GM04504 (cell line): ENCODE data around the gene CR1.
"Not testable (repeated sequence)": the region's sequence is repeated elsewhere in the genome, so short reads cannot be mapped to it uniquely, and the experiment has no call there.

ENCODE experiments used
- DNase-seq: peaks from one replicate; pipeline ENCODE4 v3.0.0-alpha.2; 2012; ENCODE audit warnings: low read depth

CR1 gene

DNA sequence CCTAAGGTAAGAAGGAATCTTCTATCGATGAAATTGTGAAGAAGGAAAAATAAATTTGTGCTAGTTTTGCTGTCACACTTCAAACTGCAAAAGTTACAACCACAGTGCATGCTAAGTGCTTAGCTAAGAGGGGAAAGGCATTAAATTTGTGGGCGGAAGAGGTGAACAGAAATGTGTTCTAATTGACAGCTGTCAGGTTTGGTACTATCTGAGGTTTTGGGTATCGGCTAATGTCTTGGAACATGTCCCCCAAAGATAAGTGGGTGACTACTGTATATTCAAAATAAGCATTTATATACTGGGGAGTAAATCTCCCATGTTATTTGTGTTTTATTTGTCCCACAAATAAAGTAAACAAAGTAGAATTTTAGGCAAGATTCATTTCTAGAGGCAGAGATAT lies 8.0 kb downstream of the CR1 start:
- no peak for DNase-seq

DNA sequence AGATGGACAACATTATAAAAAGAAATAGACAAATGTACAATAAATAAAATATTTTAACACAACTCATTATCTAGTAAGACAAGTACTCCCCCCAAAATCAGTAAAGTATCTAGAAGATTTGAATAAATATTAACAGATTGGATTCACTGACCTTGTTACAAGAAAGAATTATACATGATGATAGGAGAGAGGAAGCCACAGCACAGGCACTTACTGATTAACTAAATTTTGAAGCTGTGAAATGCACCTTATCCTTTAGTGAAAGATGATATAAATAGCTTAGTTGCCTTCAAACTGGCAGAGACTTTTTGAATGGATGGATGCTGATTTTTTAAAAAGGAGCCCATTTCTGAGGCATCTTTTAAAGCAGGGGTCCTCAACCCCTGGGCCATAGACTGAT lies 8.5 kb downstream of the CR1 start:
- DNase-seq = no peak

DNA sequence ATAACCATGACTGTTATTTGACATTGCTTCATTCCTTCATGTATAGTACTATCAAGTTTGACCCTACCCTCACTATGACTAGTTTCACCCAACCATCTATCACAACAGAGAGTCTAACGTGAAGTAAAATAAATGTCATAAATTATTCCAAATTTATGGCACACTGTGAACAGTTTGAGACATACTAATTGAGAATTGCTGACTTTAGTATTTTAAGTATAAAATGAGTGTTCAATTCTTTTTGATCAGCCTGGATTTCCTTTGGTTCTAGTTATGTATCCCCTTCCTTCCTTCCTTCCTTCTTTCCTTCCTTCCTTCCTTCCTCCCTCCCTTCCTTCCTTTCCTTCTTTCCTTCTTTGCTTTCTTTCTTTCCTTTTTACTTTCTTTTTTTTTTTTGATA lies 14.5 kb downstream of the CR1 start:
- no peak for DNase-seq

DNA sequence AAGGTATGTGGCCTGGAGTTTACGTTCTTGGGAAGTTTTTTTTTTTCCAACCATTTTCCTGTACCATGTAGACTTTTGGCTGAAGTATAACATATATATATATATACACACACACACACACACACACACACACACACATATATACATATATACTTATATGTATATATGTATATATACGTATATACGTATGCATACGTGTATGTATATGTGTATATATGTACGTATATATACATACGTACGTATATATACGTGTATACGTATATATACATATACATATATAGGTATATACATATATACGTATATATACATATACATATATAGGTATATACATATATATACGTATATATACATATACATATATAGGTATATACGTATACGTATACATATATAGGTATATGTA lies 18.9 kb downstream of the CR1 start:
- DNase-seq = no peak

DNA sequence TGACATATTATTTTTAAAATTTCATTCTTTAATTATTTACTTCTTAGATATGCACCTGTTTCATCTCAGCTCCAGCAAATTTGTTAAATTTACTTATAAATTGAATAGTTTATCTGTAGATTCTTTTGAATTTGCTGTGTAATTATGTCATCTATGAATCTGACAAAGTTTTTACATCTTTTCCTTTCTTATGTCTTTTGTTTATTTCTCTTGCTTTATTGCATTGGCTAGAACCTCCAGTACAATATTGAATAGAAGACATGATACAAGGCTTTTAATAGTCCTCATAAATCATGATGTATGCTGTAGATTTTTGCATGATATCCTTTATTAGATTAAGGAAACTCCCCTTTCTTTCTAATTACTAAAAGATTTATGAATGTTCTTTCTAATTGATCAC lies 20.8 kb downstream of the CR1 start:
- no peak for DNase-seq

DNA sequence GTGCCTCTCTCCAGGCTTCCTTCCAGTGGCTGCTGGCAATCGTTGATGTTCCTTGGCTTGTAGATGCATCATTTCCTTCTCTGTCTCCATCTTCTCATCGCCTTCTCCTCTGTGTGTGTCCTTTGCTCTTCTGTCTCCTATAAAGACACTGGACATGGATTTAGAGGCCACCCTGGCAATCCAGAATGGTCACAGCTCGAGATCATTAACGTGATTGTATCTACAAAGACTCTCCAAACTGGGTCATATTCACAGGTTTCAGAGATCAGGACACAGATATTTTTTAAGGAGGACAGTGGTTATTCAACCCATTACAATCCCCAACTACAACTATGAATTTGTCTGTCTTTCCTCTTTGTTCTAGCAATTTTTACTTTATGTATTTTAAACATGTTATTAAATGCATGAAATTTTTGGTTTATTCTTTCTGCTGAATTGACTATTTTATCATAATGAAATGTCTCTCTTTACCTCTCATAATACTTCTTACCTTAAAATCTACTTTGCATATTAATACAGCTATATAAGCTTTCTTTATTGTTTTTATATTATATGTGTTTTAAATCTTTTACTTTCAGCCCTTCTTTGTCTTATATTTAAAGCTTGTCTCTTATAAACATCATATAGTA lies 22.8 kb downstream of the CR1 start:
- DNase-seq = no peak

DNA sequence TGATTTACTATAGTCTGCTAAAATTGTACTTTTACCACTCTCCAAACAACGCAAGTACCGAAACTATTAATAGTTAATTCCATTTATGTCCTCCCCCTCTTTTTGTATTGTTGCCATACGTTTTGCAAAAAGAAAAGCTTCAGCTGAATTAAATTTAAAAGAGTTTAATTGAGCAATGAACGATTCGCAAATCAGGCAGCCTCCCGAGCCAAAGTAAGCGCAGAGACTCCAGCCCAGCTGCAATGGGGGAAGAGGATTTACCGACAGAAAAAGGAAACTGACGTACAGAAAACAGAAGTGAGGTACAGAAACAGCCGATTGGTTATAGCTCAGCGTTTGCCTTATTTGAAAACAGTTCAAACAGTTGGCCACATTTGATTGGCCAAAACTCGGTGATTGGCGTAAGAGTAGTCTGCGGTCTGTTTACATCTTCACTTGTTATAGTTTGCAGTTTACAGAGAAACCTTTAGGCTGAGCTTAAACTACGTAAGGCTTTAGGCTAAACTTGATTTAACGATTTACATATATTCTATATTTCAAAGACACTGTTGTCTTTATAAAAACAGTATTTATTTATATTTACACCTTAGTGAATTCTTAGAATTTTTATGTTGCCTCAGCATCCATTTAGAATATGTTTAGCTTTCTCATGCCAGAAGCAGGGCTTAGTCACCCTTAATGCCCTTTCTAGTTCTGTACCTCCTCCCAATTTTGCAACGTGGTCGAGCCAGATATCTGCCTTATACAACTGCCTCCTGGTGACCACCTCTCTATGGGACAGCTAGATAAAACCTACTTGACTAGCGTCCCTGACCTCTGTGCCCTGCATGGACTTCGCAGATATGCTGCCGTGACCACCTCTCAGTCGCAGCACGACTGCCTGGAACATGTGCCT lies 23.8 kb downstream of the CR1 start:
- DNase-seq = no peak

DNA sequence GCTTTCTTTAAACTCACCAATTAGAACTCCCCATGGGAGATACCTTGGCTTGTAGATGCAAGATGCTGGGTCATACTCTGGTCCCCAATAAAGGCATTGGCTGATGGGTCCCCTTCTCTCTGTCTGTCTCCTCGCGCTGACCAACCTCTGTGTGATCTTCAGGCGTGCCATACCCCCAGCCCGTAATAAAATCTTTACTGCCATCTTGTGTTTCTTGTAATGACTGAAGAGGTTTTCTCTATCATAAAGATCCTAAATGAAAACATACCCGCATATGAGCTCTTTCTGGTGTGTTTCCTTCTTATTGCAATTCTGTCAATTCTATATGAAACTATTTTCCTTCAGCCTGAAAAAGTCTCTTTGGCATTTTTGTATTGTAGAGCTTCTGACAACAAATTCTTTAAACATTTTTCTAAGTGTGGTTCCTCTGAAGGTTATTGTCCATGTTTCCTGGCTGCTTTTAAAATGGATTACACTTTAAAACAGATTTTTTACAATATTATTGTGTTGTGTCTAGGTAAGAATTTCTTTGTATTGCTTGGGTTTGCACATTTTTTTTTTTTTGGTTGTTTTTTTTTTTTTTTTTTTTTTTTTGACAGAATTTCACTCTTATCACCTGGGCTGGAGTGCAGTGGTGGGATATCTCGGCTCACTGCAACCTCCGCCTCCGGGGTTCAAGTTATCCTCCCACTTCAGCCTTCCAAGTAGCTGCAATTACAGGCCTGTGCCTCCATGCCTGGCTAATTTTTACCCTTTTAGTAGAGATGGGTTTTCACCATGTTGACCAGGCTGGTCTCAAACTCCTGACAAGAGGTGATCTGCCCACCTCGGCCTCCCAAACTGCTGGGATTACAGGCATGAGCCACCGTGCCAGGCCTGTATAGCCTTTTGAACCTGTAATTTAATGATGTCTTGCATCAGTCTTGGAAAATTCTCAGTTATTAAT lies 24.7 kb downstream of the CR1 start:
- DNase-seq = not testable (repeated sequence)

DNA sequence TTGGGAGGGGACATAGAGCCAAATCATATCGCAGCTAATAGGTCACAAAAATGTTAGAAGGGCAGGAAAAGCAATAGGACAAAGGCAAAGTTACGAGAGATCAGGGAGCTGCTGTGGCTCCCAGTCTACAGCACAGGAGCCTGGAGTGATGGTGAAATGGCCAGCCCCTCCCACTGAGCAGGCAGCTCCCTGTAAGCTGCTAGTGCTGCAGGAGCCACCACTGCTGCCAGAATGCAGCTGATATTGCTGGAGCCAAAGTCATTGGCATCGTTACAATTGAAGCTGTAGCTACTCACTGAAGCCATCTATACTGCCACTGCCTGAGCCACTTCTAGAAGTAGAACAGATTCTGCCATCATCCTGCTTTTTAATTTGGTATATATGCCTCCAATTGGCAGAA lies 29.3 kb downstream of the CR1 start:
- not testable (repeated sequence) for DNase-seq

DNA sequence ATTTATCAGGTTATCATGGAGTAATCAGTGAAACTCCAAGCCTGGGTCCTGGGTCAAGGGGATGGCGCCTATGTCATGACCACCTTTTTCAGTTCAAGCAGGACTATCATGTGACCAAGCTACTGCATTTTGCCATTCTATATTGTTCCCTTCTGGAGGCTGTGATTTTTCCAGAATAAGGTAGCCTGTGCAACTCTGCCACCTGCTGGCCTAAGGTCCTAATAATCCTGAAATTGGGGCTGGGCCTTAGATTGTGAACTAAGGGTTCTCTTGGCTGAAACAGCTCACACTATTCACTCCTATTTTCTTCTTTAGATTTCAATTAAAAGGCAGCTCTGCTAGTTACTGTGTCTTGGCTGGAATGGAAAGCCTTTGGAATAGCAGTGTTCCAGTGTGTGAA lies 32.4 kb downstream of the CR1 start:
- not testable (repeated sequence) for DNase-seq

DNA sequence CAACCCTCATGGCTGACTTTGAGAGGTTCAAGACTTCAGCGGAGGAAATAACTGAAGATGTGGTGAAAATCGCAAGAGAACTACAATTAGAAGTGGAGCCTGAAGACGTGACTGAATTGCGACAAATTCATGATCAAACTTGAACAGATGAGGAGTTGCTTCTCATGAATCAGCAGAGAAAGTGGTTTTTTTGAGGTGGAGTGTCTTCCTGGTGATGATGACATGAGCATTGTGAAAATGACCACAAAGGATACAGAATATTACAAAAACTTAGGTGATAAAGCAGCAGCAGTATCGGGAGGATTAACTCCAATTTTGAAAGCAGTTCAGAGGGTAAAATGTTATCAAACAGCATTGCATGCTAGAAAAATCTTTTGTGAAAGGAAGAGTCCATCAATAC lies 40.3 kb downstream of the CR1 start:
- DNase-seq = not testable (repeated sequence)

DNA sequence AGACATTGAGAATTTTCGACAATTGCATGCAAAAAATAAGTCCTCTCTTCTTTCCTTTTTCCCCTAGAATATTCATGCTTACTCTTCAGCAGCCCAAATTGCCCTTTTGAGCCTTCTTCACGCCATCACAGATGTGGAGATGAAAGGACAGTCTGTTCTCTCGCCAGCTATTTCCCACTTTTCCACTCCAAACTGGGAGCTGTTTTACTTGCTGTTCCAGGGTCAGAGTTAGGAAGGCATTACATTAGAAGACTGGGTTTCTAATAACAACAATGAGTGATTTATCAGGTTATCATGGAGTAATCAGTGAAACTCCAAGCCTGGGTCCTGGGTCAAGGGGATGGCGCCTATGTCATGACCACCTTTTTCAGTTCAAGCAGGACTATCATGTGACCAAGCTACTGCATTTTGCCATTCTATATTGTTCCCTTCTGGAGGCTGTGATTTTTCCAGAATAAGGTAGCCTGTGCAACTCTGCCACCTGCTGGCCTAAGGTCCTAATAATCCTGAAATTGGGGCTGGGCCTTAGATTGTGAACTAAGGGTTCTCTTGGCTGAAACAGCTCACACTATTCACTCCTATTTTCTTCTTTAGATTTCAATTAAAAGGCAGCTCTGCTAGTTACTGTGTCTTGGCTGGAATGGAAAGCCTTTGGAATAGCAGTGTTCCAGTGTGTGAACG lies 50.9 kb downstream of the CR1 start:
- not testable (repeated sequence) for DNase-seq

DNA sequence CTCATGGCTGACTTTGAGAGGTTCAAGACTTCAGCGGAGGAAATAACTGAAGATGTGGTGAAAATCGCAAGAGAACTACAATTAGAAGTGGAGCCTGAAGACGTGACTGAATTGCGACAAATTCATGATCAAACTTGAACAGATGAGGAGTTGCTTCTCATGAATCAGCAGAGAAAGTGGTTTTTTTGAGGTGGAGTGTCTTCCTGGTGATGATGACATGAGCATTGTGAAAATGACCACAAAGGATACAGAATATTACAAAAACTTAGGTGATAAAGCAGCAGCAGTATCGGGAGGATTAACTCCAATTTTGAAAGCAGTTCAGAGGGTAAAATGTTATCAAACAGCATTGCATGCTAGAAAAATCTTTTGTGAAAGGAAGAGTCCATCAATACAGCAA lies 58.9 kb downstream of the CR1 start:
- not testable (repeated sequence) for DNase-seq

DNA sequence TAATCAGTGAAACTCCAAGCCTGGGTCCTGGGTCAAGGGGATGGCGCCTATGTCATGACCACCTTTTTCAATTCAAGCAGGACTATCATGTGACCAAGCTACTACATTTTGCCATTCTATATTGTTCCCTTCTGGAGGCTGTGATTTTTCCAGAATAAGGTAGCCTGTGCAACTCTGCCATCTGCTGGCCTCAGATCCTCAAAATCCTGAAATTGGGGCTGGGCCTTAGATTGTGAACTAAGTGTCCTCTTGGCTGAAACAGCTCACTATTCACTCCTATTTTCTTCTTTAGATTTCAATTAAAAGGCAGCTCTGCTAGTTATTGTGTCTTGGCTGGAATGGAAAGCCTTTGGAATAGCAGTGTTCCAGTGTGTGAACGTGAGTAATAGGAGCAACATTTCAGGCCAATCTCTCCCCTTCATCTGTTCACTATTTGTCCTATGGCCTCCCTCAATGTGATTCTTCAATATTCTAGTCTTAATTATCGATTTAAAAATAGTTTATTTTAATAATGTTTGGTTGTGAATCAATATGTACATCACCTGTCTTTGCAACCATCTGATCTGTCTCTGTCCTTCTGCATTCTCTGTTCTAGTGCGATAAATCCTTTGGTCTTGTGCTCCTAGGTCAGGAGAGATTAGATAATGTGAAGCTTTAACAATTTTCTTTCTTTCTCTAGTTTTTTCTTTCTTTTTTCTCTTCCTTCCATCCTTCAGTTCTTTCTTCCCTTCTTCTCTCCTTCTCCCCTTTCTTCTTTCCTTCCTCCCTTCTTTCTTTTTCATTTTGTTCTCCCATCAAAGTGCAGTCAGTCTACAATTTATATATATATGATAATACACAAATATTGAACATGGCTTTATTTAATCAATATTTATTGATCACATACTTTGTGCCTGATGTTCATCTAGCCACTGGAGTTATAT lies 69.8 kb downstream of the CR1 start:
- DNase-seq = no peak

DNA sequence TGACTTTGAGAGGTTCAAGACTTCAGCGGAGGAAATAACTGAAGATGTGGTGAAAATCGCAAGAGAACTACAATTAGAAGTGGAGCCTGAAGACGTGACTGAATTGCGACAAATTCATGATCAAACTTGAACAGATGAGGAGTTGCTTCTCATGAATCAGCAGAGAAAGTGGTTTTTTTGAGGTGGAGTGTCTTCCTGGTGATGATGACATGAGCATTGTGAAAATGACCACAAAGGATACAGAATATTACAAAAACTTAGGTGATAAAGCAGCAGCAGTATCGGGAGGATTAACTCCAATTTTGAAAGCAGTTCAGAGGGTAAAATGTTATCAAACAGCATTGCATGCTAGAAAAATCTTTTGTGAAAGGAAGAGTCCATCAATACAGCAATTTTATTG lies 76.0 kb downstream of the CR1 start:
- DNase-seq = not testable (repeated sequence)

DNA sequence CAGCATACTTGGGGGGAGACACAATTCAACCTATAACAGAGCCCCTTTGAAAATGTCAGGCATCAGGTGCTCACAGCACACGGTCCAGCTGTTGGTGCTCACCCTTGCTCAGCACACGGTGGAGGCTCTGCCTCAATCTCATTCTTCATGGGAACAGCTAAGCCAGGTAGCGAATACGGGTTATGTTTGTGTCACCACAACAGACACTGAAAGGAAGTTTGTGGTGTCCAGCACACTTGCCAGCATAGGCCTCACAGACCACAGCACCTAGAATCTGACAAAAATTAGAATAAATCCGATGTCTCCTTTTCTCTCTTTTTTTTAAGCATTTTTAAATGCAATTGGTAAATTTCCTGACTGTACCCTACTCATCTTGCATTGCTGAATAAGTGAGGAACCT lies 77.1 kb downstream of the CR1 start:
- DNase-seq = not testable (repeated sequence)

DNA sequence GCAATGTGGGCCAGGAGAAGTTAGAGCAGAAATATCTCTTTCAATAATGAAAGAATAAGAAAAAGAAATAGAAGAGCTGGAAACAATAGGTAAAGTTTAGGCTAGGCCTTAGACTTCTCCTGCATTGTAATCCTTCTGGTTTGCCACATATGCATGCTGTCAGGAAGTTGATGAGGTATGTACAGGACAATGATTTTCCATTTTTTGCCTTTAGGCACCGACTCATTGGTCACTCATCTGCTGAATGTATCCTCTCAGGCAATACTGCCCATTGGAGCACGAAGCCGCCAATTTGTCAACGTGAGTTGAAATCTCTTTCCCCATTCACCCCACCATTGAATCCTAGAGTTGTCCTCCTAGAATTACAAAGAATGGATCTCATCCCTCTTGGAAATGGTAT lies 79.4 kb downstream of the CR1 start:
- not testable (repeated sequence) for DNase-seq

DNA sequence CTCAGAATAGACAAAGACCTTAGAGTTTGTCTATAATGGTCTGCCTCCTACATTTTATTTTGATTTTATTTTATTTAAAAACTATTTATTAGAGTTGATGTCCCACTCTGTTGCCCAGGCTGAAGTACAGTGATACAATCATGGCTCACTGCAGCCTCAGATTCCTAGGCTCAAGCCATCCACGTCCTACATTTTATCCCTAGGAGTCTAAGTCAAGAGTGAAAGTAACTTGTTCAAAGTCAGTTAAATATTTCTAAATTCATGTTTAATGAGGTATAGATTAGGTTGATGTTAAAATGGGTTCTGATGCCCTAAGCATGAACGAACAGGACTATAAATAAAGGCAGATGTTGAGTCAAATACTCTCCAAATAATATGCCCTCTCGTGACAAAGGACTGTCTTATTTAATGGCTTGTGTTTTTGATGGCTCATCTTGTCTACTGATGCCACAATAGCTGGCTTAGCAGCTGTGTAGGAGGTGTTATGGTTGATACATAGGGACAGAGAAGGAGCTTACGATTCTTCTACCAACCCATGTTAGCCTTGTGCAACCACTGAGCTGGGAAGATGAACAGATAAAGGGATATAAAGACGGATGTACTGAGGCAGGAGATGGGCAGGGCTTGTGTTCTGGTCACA lies 83.0 kb downstream of the CR1 start:
- no peak for DNase-seq

DNA sequence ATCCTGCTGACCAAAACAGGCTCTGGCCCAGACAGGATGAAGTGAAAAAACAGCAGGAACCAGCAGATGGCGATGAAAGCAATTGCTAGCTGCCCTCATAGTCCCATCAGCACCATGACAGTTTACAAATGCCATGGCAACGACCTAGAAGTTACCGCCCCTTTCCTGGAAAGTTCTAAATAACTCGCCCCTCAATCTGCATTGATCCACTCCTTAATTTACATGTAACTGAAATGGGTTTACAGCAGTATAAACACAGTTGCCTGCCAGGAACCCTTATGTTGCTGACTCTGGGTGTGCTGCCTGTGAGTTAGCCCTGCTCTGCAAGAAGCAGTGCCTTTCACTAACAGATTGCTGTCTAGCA lies 83.5 kb downstream of the CR1 start:
- peak; percentile 36 for DNase-seq

DNA sequence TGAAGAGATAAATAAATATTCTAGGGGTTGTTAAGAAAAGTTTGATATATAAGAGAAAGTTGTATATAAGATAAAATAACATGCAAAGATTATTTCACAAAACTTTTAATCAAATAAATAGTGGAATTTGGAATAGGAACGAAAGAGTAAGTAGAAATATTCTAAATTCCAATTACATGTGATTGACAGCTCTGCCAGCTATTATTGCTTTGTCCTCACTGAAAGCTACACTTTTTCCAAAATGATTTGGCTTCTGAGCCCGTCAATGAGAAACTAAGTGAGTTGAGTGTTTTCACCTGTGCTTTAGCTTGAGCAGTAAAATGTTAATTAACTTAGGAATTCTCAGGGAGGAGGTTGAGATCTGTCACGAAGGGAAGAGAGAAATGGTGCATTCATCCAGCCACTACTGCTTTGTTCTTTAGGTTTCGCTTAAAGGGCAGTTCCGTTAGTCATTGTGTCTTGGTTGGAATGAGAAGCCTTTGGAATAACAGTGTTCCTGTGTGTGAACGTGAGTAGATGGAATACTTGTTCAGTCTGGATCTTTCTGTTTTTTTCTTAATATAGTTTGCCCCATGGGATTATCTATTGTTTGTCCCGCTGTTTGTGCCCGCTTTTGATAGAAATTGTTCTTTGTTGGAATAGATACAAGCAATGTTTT lies 85.7 kb downstream of the CR1 start:
- DNase-seq = no peak
